HCT116 (cell line): Measurements from ENCODE around the gene TNS3. TPM values are rescaled to one million over a fixed set of nuclear protein-coding genes. Genes with fewer than 3 reads are reported as not detected.

Experiments
- ATAC-seq: fragments of 200-7000 bp; cut with Tn5 transposase; 2 replicates; pipeline ENCODE4 v1.9.1; 2020; ENCODE audit warnings: mild to moderate bottlenecking, moderate library complexity
- BruUV-seq: library from RNA; stranded (reverse); fragments of 400-500 nt; replicated peaks from 2 replicates; lab custom pipeline; 2021; lab: Mats Ljungman, UMichigan
- CTCF ChIA-PET: fragments of 300-600 bp; sonication (Branson Sonifier 250); formaldehyde crosslinking; loops from one replicate; lab custom pipeline; 2021; ENCODE audit warnings: antibody characterized with exemption; lab: Charles Lee
- POLR2A ChIA-PET: fragments of 300-600, 350-600 bp; sonication (Branson Sonifier 250); formaldehyde crosslinking; loops from one replicate; lab custom pipeline; 2021; ENCODE audit warnings: antibody characterized with exemption; lab: Charles Lee
- RAD21 ChIA-PET, 2 experiments: fragments of 300-600 bp; sonication (Branson Sonifier 250); formaldehyde crosslinking; loops; one replicate each; lab custom pipeline; 2023; ENCODE audit warnings: low total read pairs in 2 of 2; ENCODE audit not compliant: uncharacterized antibody in 2 of 2, unreplicated experiment in 2 of 2, low non-redundant PET in 1 of 2; lab: Charles Lee
- DNase-seq: peaks from one replicate; pipeline ENCODE4 v3.0.0-alpha.2; 2010; ENCODE audit warnings: low read depth, low spot score
- H2AFZ ChIP-seq: fragments of 200-600 bp; shearing (Covaris generic), sonication (generic); 2 replicates; pipeline ENCODE4 v1.6.1; 2017; ENCODE audit warnings: low read depth, mixed run types, mixed read lengths, antibody characterized with exemption, low read length; ENCODE audit not compliant: poor library complexity, severe bottlenecking
- H3K27ac ChIP-seq: 2 replicates; pipeline ENCODE4 v1.5.1; 2012; ENCODE audit warnings: low read depth, low read length
- H3K27me3 ChIP-seq: fragments of 200-600 bp; sonication (generic); 2 replicates; pipeline ENCODE4 v1.6.1; 2016; ENCODE audit warnings: mixed run types, low read length, mixed read lengths; ENCODE audit not compliant: insufficient read depth
- H3K36me3 ChIP-seq, 2 experiments: fragments of 200-500 bp in 1 of 2; fragments of 200-600 bp in 1 of 2; sonication (Bioruptor generic) in 1 of 2; sonication (generic) in 1 of 2; 2 replicates each; pipeline versions ENCODE4 v1.5.1 to v1.6.1; 2014 to 2016; ENCODE audit warnings: low read length in 2 of 2, inconsistent platforms in 1 of 2, mixed read lengths in 1 of 2, mixed run types in 1 of 2; ENCODE audit not compliant: insufficient read depth in 2 of 2, control insufficient read depth in 1 of 2
- H3K4me1 ChIP-seq, 2 experiments: fragments of 200-600 bp in 1 of 2; sonication (generic) in 1 of 2; 2 replicates each; pipeline versions ENCODE4 v1.5.1 to v1.6.1; 2012 to 2017; ENCODE audit warnings: low read length in 2 of 2, inconsistent platforms in 1 of 2, mild to moderate bottlenecking in 1 of 2, mixed read lengths in 1 of 2, mixed run types in 1 of 2, moderate library complexity in 1 of 2; ENCODE audit not compliant: insufficient read depth in 2 of 2, control insufficient read depth in 1 of 2
- H3K4me2 ChIP-seq: fragments of 200-600 bp; sonication (generic); 2 replicates; pipeline ENCODE4 v1.6.1; 2017; ENCODE audit warnings: mixed run types, low read length, mixed read lengths
- H3K4me3 ChIP-seq, 2 experiments: fragments of 200-600 bp in 1 of 2; sonication (generic) in 1 of 2; replicated peaks in 1 of 2; 2 replicates each; pipeline ENCODE4 v1.5.1; 2011 to 2016; ENCODE audit warnings: low read length in 2 of 2, control low read depth in 1 of 2, low read depth in 1 of 2, mild to moderate bottlenecking in 1 of 2, mixed read lengths in 1 of 2, mixed run types in 1 of 2
- H3K79me2 ChIP-seq: fragments of 200-600 bp; sonication (generic); 2 replicates; pipeline ENCODE4 v1.6.1; 2017; ENCODE audit warnings: mild to moderate bottlenecking, mixed run types, low read length, moderate library complexity, mixed read lengths; ENCODE audit not compliant: insufficient read depth
- H3K9ac ChIP-seq: fragments of 200-600 bp; sonication (generic); 2 replicates; pipeline ENCODE4 v1.6.1; 2016; ENCODE audit warnings: low read length, mixed read lengths
- H3K9me2 ChIP-seq: fragments of 200-600 bp; sonication (generic), shearing (Covaris generic); 2 replicates; pipeline ENCODE4 v1.6.1; 2017; ENCODE audit warnings: mixed run types, mild to moderate bottlenecking, moderate library complexity; ENCODE audit not compliant: insufficient read depth
- H3K9me3 ChIP-seq, 2 experiments: fragments of 200-500 bp in 1 of 2; fragments of 200-600 bp in 1 of 2; sonication (Bioruptor generic) in 1 of 2; sonication (generic) in 1 of 2; 2 replicates each; pipeline ENCODE4 v1.6.1; 2014 to 2017; ENCODE audit warnings: low read length in 2 of 2, mixed read lengths in 2 of 2, inconsistent platforms in 1 of 2, low read depth in 1 of 2, mild to moderate bottlenecking in 1 of 2, mixed run types in 1 of 2, moderate library complexity in 1 of 2; ENCODE audit not compliant: control insufficient read depth in 1 of 2, insufficient read depth in 1 of 2
- H4K20me1 ChIP-seq: fragments of 200-600 bp; sonication (generic), shearing (Covaris generic); 2 replicates; pipeline ENCODE4 v1.6.1; 2017; ENCODE audit warnings: mixed run types, mild to moderate bottlenecking, moderate library complexity; ENCODE audit not compliant: insufficient read depth
- CEBPB ChIP-seq: IDR thresholded peaks from 2 replicates; pipeline ENCODE4 v1.6.1; 2012; ENCODE audit warnings: low read depth
- EGR1 ChIP-seq: IDR thresholded peaks from 2 replicates; pipeline ENCODE4 v1.6.1; 2012; ENCODE audit warnings: low read depth
- ELF1 ChIP-seq: IDR thresholded peaks from 2 replicates; pipeline ENCODE4 v1.6.1; 2012; ENCODE audit warnings: low read depth, borderline replicate concordance
- EZH2 ChIP-seq: fragments of 200-600 bp; sonication (generic); IDR thresholded peaks from 2 replicates; pipeline ENCODE4 v1.6.1; 2017; ENCODE audit warnings: antibody characterized with exemption, mixed run types
- EZH2phosphoT487 ChIP-seq: fragments of 200-600 bp; IDR thresholded peaks from 2 replicates; pipeline ENCODE4 v1.6.1; 2018; ENCODE audit warnings: antibody characterized with exemption, borderline replicate concordance
- FOSL1 ChIP-seq: IDR thresholded peaks from 2 replicates; pipeline ENCODE4 v1.6.1; 2012; ENCODE audit warnings: low read depth
- JUND ChIP-seq: IDR thresholded peaks from 2 replicates; pipeline ENCODE4 v1.6.1; 2012
- POLR2AphosphoS5 ChIP-seq: IDR thresholded peaks from 2 replicates; pipeline ENCODE4 v1.6.1; 2011; ENCODE audit warnings: mild to moderate bottlenecking, low read depth, low read length, moderate library complexity
- RAD21 ChIP-seq: IDR thresholded peaks from 2 replicates; pipeline ENCODE4 v1.6.1; 2012; ENCODE audit warnings: low read depth, mild to moderate bottlenecking
- SIN3A ChIP-seq: IDR thresholded peaks from 2 replicates; pipeline ENCODE4 v1.6.1; 2012; ENCODE audit warnings: low read depth
- SRF ChIP-seq: IDR thresholded peaks from 2 replicates; pipeline ENCODE4 v1.6.1; 2012; ENCODE audit warnings: low read depth
- YY1 ChIP-seq: IDR thresholded peaks from 2 replicates; pipeline ENCODE4 v1.6.1; 2011; ENCODE audit warnings: low read length, low read depth, moderate library complexity, mild to moderate bottlenecking; ENCODE audit not compliant: insufficient replicate concordance; ENCODE audit errors: extremely low read depth
- ZFX ChIP-seq: fragments of 450-650 bp; IDR thresholded peaks from 2 replicates; pipeline ENCODE4 v1.6.1; 2017
- ZNF274 ChIP-seq: fragments of 200-500 bp; sonication (Bioruptor generic); IDR thresholded peaks from 2 replicates; pipeline ENCODE4 v1.6.1; 2014; ENCODE audit warnings: mild to moderate bottlenecking, low read depth, low read length, inconsistent platforms
- intact Hi-C: fragments of 100-400 bp; cut with micrococcal nuclease; formaldehyde crosslinking; loops from 2 replicates; pipeline ENCODE4 v1.10.0; 2022
- total RNA-seq: library from RNA; stranded (reverse); gene quantifications from one replicate; pipeline ENCODE4 v1.2.1, GENCODE V29; 2021; ENCODE audit not compliant: unreplicated experiment
- TF ChIP-seq, protein P1 (sequence below): IDR thresholded peaks from 2 replicates; pipeline ENCODE4 v1.6.1; 2012; ENCODE audit warnings: low read depth
- TF ChIP-seq, protein P2 (sequence below): IDR thresholded peaks from 2 replicates; pipeline ENCODE4 v1.6.1; 2012
- TF ChIP-seq, protein P3 (sequence below), 3 experiments: fragments of 200-600 bp in 1 of 3; sonication (generic) in 1 of 3; IDR thresholded peaks in 2 of 3; conservative IDR thresholded peaks in 1 of 3; 2 replicates each; pipeline ENCODE4 v1.5.1; 2012 to 2017; ENCODE audit warnings: low read depth in 2 of 3, low read length in 2 of 3, antibody characterized with exemption in 1 of 3, borderline replicate concordance in 1 of 3, control low read depth in 1 of 3, mild to moderate bottlenecking in 1 of 3, mixed read lengths in 1 of 3, mixed run types in 1 of 3, moderate library complexity in 1 of 3; ENCODE audit not compliant: insufficient read depth in 1 of 3

The TNS3 gene
- total RNA-seq, 1 experiment from 2014 or later = 9.1 TPM

DNA sequence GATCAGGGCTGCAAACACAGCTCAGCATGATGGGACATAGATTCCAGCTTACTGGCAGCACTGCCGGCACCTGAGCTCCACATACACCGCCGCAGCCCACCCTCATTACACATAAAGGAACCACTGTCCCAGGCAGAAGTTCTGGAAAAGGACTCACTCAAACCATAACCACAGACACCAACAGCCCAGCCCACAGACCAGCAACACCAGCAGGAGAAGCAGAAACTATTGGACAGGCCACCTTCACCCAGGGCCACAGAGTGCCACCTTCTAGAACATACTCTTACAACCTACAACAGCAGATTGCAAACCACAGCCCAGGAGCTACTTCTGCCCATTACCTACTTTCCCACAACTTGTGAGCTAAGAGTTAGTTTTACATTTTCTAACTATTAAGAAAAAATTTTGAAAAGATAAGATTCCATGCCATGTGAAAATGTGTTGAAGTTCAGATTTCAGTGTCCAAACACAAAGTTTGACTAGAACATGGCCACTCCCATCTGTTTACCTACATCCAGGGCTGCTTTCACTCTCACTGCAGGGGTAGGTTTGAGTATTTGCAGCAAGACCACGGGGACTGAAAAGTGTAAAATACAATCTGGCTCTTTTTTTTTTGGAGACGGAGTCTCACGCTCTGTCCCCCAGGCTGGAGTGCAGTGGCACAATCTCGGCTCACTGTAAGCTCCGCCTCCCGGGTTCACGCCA is 153.0 kb downstream of the TNS3 start:
- DNase-seq (no peak), ATAC-seq (no peak)
- no peaks in the 10 kb centered on the region for H3K9me2 ChIP-seq
- no peaks in the 10 kb centered on the region for H4K20me1 ChIP-seq
- ChIA-PET RAD21 (interaction anchor here in 1 of 2 experiments (0.7 kb wide), 1 partner anchor 163 kb away, joined by 3 read pairs; no protein-coding TSS in a partner anchor), POLR2A (no interaction called here), CTCF (no interaction called here)
- no peak overlapping the region for H3K4me2 ChIP-seq
- no TSS peak for BruUV-seq
- no peaks in the 10 kb centered on the region for H3K4me1 ChIP-seq
- no peak overlapping the region for H3K9ac ChIP-seq
- TF ChIP-seq, protein P1, sequence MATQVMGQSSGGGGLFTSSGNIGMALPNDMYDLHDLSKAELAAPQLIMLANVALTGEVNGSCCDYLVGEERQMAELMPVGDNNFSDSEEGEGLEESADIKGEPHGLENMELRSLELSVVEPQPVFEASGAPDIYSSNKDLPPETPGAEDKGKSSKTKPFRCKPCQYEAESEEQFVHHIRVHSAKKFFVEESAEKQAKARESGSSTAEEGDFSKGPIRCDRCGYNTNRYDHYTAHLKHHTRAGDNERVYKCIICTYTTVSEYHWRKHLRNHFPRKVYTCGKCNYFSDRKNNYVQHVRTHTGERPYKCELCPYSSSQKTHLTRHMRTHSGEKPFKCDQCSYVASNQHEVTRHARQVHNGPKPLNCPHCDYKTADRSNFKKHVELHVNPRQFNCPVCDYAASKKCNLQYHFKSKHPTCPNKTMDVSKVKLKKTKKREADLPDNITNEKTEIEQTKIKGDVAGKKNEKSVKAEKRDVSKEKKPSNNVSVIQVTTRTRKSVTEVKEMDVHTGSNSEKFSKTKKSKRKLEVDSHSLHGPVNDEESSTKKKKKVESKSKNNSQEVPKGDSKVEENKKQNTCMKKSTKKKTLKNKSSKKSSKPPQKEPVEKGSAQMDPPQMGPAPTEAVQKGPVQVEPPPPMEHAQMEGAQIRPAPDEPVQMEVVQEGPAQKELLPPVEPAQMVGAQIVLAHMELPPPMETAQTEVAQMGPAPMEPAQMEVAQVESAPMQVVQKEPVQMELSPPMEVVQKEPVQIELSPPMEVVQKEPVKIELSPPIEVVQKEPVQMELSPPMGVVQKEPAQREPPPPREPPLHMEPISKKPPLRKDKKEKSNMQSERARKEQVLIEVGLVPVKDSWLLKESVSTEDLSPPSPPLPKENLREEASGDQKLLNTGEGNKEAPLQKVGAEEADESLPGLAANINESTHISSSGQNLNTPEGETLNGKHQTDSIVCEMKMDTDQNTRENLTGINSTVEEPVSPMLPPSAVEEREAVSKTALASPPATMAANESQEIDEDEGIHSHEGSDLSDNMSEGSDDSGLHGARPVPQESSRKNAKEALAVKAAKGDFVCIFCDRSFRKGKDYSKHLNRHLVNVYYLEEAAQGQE = no peak
- no peak for TF ChIP-seq SIN3A
- no peak for TF ChIP-seq FOSL1
- no peak for TF ChIP-seq EZH2
- no peak for TF ChIP-seq JUND
- TF ChIP-seq RAD21 = no peak
- TF ChIP-seq, protein P2, sequence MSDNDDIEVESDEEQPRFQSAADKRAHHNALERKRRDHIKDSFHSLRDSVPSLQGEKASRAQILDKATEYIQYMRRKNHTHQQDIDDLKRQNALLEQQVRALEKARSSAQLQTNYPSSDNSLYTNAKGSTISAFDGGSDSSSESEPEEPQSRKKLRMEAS = no peak
- no peak for TF ChIP-seq ZFX
- TF ChIP-seq CEBPB = no peak
- TF ChIP-seq EGR1 = no peak
- TF ChIP-seq, protein P3, sequence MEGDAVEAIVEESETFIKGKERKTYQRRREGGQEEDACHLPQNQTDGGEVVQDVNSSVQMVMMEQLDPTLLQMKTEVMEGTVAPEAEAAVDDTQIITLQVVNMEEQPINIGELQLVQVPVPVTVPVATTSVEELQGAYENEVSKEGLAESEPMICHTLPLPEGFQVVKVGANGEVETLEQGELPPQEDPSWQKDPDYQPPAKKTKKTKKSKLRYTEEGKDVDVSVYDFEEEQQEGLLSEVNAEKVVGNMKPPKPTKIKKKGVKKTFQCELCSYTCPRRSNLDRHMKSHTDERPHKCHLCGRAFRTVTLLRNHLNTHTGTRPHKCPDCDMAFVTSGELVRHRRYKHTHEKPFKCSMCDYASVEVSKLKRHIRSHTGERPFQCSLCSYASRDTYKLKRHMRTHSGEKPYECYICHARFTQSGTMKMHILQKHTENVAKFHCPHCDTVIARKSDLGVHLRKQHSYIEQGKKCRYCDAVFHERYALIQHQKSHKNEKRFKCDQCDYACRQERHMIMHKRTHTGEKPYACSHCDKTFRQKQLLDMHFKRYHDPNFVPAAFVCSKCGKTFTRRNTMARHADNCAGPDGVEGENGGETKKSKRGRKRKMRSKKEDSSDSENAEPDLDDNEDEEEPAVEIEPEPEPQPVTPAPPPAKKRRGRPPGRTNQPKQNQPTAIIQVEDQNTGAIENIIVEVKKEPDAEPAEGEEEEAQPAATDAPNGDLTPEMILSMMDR (IDR thresholded peaks at IDR 0.05 in 2 of 3, conservative IDR thresholded peaks at IDR 0.05 in 1 of 3; ENCODE audit: borderline replicate concordance in 1 of 3, insufficient read depth in 1 of 3, low read depth in 2 of 3, low read length in 2 of 3) = no peak
- no peak for TF ChIP-seq POLR2AphosphoS5
- TF ChIP-seq ELF1 = no peak
- no peak for TF ChIP-seq SRF
- no peak for TF ChIP-seq YY1
- TF ChIP-seq EZH2phosphoT487 = no peak
- no peak for TF ChIP-seq ZNF274
- H3K9me3 ChIP-seq = no peaks in the 10 kb centered on the region
- no peak overlapping the region for H2AFZ ChIP-seq
- H3K4me3 ChIP-seq = no peak overlapping the region
- no peaks in the 10 kb centered on the region for H3K27me3 ChIP-seq
- no peaks in the 10 kb centered on the region for H3K36me3 ChIP-seq
- H3K27ac ChIP-seq = no peak overlapping the region
- intact Hi-C loops = no loop called here
- no peaks in the 10 kb centered on the region for H3K79me2 ChIP-seq
